SH-SY5Y (cell line): Measurements from ENCODE around the gene VDR.

Experiments
- GATA2 ChIP-seq: IDR thresholded peaks from 2 replicates; pipeline ENCODE4 v1.6.1; 2011; ENCODE audit warnings: mild to moderate bottlenecking, low read depth, low read length
- GATA3 ChIP-seq: IDR thresholded peaks from 2 replicates; pipeline ENCODE4 v1.6.1; 2011; ENCODE audit warnings: low read depth, mild to moderate bottlenecking, low read length, moderate library complexity

GRCh38 chr12:47946413-47947323 lies 41.9 kb upstream of the VDR start:
- no peak for TF ChIP-seq GATA2
- TF ChIP-seq GATA3 = no peak
